ENCODE data around the gene NEGR1.

GRCh38 chr1:71785450-71785849 lies 496.9 kb downstream of the NEGR1 start:
- TF ChIP-seq EZH2phosphoT487 (IDR thresholded peaks at IDR 0.05; ENCODE audit: low read depth), result no peak
- TF ChIP-seq CTCF (IDR thresholded peaks at IDR 0.05; ENCODE audit: low read depth, low read length), result no peak
